ENCODE measurements around the gene PRH1. TPM values are rescaled to one million over a fixed set of nuclear protein-coding genes. Genes with fewer than 3 reads are reported as not detected.

PRH1 gene
- total and polyA plus RNA-seq, 2 of the 13 experiments (the other 11 are each of a cell fraction or from before 2014, with no cell fraction given): 5.3 to 18.8 TPM

DNA sequence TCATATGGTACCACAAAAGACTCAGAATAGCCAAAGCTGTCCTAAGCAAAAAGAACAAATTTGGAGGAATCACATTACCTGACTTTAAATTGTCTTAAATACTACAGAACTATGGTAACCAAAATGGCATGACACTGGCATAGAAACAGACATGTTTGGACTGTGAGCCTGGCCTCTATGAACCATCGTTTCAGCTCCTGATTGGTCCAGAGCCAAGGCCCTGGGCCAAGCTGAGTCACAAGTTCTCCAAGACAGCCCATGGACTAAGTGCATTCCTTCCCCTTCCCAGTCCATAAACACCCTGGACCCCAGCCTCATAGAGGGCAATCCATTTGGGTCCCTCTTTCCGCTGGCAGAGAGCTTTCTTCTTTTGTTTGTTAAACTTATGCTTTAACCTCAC lies 22.7 kb downstream of the PRH1 start (continued):
- TF ChIP-seq, protein P1, sequence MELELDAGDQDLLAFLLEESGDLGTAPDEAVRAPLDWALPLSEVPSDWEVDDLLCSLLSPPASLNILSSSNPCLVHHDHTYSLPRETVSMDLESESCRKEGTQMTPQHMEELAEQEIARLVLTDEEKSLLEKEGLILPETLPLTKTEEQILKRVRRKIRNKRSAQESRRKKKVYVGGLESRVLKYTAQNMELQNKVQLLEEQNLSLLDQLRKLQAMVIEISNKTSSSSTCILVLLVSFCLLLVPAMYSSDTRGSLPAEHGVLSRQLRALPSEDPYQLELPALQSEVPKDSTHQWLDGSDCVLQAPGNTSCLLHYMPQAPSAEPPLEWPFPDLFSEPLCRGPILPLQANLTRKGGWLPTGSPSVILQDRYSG (CRISPR knock-in tag; IDR thresholded peaks at IDR 0.05): no peak
- TF ChIP-seq ZNF768 (CRISPR knock-in tag; IDR thresholded peaks at IDR 0.05): no peak
- no peak for TF ChIP-seq POLR2AphosphoS5 (IDR thresholded peaks at IDR 0.05; ENCODE audit: low read depth, low read length)

GRCh38 chr12:10855807-10856206 lies 28.2 kb downstream of the PRH1 start:
- H3K4me3 ChIP-seq (replicated peaks in 1 of 3; ENCODE audit: insufficient read depth in 1 of 3, low read depth in 2 of 3, low read length in 3 of 3): no peak overlapping the region
- no peaks in the 10 kb centered on the region for H3K4me1 ChIP-seq (ENCODE audit: insufficient read depth, low read length)
- BruUV-seq (replicated peaks): no TSS peak
- FAIRE-seq (no peak), DNase-seq (ENCODE audit: low spot score) (no peak), ATAC-seq (no peak)
- no peak overlapping the region for H3K4me2 ChIP-seq (ENCODE audit: low read depth, low read length)
- intact Hi-C loops (cut with micrococcal nuclease; ENCODE audit: unreplicated experiment) (no loop called here), in situ Hi-C loops (cut with HindIII; ENCODE audit: extremely low pct_ligation_motif_present, low pct_unique_long_range_greater_than_20kb) (no loop called here)
- CTCF ChIA-PET (ENCODE audit: low intra/inter-chr PET ratio, low total read pairs): no interaction called here
- H3K36me3 ChIP-seq (replicated peaks in 1 of 2; ENCODE audit: control insufficient read depth in 1 of 2, insufficient read depth in 2 of 2, low read length in 2 of 2): peaks cover 7 to 26% of the 10 kb centered on the region in 2 experiments; a peak in 4 of 5 replicates
- H3K27me3 ChIP-seq (ENCODE audit: control insufficient read depth in 1 of 2, insufficient read depth in 2 of 2, low read length in 2 of 2): no peaks in the 10 kb centered on the region
- no peak overlapping the region for H3K9ac ChIP-seq (ENCODE audit: insufficient read depth, low read depth, low read length)
- 90% methylated on average over 1 of the region's 2 CpGs for WGBS (ENCODE audit: low lambda C conversion rate)
- no peak overlapping the region for H3K27ac ChIP-seq (ENCODE audit: extremely low read length, insufficient read depth, low read length)
- H4K20me1 ChIP-seq (ENCODE audit: insufficient read depth, low read length): no peaks in the 10 kb centered on the region
- H2AFZ ChIP-seq (ENCODE audit: low read length): no peak overlapping the region
- POLR2A ChIA-PET: no interaction called here
- peaks cover 27% of the 10 kb centered on the region for H3K9me3 ChIP-seq (ENCODE audit: low read length)
- no peaks in the 10 kb centered on the region for H3K79me2 ChIP-seq (ENCODE audit: insufficient read depth, low read length)
- TF ChIP-seq, protein P2, sequence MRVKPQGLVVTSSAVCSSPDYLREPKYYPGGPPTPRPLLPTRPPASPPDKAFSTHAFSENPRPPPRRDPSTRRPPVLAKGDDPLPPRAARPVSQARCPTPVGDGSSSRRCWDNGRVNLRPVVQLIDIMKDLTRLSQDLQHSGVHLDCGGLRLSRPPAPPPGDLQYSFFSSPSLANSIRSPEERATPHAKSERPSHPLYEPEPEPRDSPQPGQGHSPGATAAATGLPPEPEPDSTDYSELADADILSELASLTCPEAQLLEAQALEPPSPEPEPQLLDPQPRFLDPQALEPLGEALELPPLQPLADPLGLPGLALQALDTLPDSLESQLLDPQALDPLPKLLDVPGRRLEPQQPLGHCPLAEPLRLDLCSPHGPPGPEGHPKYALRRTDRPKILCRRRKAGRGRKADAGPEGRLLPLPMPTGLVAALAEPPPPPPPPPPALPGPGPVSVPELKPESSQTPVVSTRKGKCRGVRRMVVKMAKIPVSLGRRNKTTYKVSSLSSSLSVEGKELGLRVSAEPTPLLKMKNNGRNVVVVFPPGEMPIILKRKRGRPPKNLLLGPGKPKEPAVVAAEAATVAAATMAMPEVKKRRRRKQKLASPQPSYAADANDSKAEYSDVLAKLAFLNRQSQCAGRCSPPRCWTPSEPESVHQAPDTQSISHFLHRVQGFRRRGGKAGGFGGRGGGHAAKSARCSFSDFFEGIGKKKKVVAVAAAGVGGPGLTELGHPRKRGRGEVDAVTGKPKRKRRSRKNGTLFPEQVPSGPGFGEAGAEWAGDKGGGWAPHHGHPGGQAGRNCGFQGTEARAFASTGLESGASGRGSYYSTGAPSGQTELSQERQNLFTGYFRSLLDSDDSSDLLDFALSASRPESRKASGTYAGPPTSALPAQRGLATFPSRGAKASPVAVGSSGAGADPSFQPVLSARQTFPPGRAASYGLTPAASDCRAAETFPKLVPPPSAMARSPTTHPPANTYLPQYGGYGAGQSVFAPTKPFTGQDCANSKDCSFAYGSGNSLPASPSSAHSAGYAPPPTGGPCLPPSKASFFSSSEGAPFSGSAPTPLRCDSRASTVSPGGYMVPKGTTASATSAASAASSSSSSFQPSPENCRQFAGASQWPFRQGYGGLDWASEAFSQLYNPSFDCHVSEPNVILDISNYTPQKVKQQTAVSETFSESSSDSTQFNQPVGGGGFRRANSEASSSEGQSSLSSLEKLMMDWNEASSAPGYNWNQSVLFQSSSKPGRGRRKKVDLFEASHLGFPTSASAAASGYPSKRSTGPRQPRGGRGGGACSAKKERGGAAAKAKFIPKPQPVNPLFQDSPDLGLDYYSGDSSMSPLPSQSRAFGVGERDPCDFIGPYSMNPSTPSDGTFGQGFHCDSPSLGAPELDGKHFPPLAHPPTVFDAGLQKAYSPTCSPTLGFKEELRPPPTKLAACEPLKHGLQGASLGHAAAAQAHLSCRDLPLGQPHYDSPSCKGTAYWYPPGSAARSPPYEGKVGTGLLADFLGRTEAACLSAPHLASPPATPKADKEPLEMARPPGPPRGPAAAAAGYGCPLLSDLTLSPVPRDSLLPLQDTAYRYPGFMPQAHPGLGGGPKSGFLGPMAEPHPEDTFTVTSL (CRISPR knock-in tag; IDR thresholded peaks at IDR 0.05; ENCODE audit: borderline replicate concordance): no peak
- no peak for TF ChIP-seq TSC22D2 (CRISPR knock-in tag; IDR thresholded peaks at IDR 0.05; ENCODE audit: borderline replicate concordance)
- TF ChIP-seq CREM (IDR thresholded peaks at IDR 0.05): no peak
- TF ChIP-seq CREM (CRISPR knock-in tag; IDR thresholded peaks at IDR 0.05): no peak
- no peak for TF ChIP-seq RFXANK (CRISPR knock-in tag; IDR thresholded peaks at IDR 0.05)
- no peak for TF ChIP-seq BRCA1 (CRISPR knock-in tag; IDR thresholded peaks at IDR 0.05)
- no peak for TF ChIP-seq ZNF329 (CRISPR knock-in tag; IDR thresholded peaks at IDR 0.05; ENCODE audit: low read depth)
- no peak for TF ChIP-seq CC2D1A (CRISPR knock-in tag; IDR thresholded peaks at IDR 0.05)
- no peak for TF ChIP-seq ZNF850 (CRISPR knock-in tag; conservative IDR thresholded peaks at IDR 0.05)
- TF ChIP-seq PITX1 (CRISPR knock-in tag; IDR thresholded peaks at IDR 0.05): no peak
- TF ChIP-seq SMC3 (IDR thresholded peaks at IDR 0.05; ENCODE audit: low read length): no peak
- TF ChIP-seq ZBTB14 (CRISPR knock-in tag; IDR thresholded peaks at IDR 0.05): no peak
- TF ChIP-seq, protein P3, sequence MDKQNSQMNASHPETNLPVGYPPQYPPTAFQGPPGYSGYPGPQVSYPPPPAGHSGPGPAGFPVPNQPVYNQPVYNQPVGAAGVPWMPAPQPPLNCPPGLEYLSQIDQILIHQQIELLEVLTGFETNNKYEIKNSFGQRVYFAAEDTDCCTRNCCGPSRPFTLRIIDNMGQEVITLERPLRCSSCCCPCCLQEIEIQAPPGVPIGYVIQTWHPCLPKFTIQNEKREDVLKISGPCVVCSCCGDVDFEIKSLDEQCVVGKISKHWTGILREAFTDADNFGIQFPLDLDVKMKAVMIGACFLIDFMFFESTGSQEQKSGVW (CRISPR knock-in tag; IDR thresholded peaks at IDR 0.05; ENCODE audit: borderline replicate concordance): no peak
- no peak for TF ChIP-seq SNAPC5 (CRISPR knock-in tag; IDR thresholded peaks at IDR 0.05; ENCODE audit: borderline replicate concordance)
